Activated T-cell treated with anti-CD3 and anti-CD28 coated beads for 4 hours (primary cell): ENCODE results near the gene SESN3.
"Not testable (repeated sequence)": the region's sequence is repeated elsewhere in the genome, so short reads cannot be mapped to it uniquely, and the experiment has no call there.

Experiments
- DNase-seq: peaks from one replicate; pipeline ENCODE4 v3.0.0-alpha.2; 2020

SESN3 gene

GRCh38 chr11:95248666-95249467, 17.9 kb upstream of the SESN3 start:
- no peak for DNase-seq

- DNase-seq = no peak
These were observed 16.9 kb upstream of the SESN3 start for GRCh38 chr11:95247883-95248282.

DNA sequence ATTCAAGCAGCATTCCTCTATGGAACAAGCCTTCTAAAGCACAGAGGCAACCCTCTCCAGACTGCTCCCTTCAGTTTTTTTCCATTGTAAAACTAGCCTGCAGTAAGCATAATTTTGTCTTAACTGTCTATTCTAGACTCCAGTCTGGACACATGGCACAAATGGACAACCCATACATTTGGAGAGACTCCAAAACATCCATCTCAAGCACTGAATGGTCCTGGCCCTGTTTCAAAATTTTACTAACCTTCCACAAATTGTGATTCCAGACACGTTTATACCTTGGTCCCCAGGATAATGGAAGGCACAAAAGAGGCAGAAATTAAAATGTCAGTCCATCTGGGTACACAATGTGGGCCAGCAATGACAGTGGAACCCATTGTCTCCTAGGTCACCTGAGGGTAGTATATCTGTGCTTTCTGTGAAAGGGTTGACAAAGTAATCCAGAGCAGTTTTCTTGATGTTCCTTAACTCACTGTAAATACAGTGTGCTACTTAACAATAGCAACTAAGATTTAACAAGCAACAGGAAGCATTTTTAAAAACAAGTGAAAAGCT, 16.2 kb upstream of the SESN3 start:
- DNase-seq = no peak

- DNase-seq = no peak
These were observed 14.6 kb upstream of the SESN3 start for GRCh38 chr11:95245581-95245980.

DNA sequence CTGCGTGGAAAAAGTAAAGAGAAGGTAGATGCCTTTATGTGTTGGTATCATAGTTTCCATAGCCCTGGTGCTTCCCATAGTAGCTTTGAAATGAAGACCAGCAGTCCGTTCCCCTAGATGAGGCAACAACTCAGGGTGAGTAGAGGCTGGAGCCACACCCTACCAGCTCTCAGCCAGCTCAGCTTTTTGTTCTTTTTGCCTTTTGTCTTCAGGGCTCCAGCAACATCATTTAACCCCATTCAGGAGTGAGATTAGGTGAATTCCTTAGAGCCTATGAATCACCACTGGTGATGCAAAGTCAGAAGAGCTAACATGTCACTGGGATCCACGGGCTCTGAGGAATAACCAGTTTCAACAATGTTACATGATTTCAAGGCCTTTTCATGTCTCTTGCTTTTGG, 14.0 kb upstream of the SESN3 start:
- no peak for DNase-seq

GRCh38 chr11:95243673-95244072, 12.7 kb upstream of the SESN3 start:
- DNase-seq = no peak

GRCh38 chr11:95242845-95243605, 12.0 kb upstream of the SESN3 start:
- DNase-seq = no peak

- DNase-seq = no peak
These were observed 11.3 kb upstream of the SESN3 start for GRCh38 chr11:95242091-95242844.

DNA sequence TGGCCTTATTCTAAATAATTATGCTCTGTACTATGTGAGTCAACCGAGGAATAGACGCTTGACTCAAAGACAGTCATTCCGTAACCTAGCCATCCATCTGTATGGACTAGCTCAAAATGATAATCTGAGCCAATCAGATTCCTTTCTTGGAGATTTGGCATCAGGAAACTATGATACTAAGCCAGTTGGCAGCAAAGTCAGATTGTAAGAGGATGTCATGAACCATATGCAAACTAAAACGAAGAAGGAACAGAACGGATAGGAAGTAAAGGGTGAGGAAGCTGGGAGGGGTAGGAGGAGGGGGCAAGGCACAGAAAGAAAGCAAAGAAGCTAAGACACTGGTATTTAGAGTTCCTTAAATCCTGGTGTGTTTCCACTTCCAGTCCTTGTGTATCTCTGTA, 10.7 kb upstream of the SESN3 start:
- DNase-seq = no peak

- DNase-seq = no peak
These were observed 9.1 kb upstream of the SESN3 start for GRCh38 chr11:95239871-95240649.

DNA sequence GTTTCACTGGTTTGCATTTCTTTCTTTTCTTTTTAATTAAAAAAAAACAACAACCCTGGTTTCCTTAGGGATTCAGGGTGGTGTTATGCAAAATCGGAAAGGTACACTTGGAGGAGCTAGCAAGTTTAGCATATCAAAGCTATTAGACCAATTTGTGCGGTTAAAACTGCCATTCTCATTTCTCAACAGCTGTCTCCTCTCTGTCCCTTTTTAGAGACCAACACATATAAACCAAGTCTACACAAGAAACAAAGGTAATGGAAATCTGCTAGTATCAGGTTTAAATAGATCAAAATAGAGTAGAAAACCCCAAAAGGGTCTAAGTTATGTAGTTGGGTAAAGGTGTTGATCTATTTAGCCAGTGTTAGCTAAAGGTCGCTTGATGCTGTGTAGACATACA, 1.7 kb upstream of the SESN3 start:
- DNase-seq = no peak

DNA sequence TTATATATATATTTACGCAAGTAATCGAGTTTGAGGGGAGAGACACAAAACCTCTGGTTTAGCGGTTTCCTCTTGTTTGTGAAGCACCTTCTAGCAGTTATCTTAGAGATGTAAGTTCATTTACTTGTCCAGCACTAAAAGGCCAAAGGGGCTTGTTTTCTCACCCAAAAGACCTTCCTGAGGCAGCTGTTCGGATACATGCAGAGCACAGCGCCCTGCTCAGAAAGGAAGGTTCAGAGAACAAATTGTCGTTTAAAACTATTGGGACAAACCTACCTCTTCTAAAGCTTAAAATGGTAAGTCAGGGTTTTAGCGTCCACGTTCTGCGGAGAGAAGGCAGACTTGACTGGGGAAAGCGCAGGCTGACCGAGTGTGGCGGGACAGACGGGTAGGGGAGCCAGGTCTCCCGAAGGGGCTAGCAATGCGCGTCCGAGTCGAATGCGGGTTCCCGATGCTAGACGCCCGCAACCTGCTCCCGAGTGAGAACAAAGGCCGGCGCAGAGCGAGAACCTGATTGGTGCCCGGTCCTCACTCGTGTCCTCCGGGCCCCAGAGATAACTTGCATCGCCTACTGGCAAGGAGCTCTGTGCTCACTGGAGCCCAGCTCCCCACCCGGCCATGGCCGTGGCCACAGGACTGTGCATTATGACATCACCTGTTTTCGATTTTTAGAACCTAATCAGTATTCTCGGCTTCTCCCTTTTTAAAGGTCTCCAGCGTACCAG, 1.0 kb upstream of the SESN3 start:
- peak; percentile 37 for DNase-seq

DNA sequence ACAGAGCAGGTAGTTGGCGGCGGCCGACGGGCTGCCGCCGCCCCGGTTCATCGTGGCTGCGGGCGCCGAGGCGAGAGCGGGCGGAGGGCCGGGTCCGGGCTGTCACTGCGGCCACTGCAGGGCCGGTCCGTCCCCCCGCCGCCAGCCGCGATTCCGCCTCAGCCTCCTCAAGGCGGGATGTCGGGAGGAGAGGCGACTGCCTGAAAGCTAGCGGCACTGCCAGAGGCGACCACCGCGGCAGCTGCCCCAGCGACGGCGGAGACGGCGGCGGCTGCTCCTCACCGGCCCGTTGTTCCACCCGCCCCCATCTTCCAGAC, 234 bp downstream of the SESN3 start:
- no peak for DNase-seq

DNA sequence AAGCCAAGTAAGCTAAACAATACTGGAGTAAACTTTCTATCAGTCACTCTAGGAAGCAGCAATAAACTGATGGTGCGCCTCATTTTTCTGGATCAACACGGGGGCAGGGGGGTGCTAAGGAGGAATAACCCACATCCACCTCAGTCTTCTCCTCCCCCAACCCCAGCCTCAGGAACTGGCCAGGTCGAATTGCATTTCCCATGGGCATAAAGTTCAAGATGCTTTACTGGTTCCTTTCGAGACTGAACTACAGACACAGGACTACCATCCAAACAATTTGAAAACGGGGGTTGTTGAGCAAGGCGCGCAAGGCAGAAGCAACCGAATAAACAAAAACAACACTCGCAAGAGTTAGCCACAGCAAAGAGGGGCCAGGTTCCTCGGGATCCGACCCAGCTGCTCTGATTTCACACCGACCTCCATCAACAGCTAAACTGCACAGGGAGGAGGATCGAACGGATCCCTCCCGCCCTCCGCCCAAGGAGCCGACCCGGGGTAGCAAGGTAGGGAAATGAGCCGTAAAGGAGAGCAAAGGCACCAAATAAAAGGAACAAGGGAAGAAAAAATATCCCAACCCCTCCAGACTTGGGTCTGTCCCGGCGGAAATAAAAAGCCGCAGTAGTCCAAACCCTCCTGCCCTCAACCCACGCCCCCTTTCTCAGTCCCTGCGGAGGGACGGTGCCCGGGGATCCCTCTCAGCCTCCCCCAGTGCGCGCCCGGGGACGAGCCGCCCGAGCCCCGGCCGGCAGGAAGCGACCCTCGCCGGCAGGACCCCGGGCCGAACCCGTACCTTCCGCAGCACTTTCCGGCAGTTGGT, 801 bp downstream of the SESN3 start:
- peak; percentile 4 for DNase-seq

DNA sequence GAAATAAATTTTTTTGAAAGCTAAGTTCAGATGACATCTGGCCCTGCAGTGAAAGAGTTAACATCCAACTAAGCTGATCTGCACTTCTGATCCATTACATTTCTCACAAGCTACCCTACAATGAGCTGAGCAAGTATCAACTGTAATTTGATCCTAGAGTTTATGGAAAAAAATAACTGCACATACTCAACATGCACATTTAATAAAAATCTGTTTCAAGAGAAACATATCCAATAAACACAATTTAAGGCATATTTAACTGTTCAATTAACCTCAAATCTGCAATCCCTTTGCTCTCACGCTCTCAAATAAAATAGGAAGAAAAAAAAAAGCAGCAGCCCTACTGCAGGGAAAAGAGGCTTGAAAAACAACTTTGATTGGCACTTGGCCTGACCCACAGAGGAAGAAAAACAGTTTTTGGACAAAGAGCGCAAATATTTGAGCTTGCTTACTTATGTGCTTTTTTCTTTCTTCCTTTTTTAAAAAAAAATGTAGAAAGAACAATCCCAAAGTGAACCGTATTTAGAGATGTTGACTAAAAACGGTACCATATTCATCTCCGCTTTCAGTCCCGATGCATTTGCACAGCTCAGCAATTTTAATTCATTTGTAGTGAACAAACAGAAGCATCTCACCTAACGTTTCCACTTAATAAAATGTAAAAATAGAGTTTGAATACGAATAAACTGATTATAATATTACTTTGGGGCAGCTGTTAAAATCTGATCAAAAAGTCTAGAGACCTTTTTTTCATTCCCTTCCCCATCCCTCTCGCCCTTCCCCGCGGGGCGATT, 1.6 kb downstream of the SESN3 start:
- DNase-seq = no peak

GRCh38 chr11:95228081-95228749, 2.8 kb downstream of the SESN3 start:
- DNase-seq = no peak

DNA sequence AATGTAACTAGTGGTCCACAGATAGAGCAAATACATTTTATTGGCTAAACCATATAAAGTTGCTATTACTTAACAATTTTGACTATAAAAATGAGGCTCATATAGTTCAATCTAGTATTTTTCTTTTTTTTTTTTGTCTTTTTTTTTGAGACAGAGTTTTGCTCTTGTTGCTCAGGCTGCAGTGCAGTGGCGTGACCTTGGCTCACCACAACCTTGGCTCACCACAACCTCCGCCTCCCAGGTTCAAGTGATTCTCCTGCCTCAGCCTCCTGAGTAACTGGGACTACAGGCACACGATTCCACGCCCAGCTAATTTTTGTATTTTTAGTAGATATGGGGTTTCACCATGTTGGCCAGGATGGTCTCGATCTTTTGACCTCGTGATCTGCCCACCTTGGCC, 3.9 kb downstream of the SESN3 start:
- not testable (repeated sequence) for DNase-seq

- DNase-seq = no peak
These were observed 8.2 kb downstream of the SESN3 start for GRCh38 chr11:95222817-95223216.

DNA sequence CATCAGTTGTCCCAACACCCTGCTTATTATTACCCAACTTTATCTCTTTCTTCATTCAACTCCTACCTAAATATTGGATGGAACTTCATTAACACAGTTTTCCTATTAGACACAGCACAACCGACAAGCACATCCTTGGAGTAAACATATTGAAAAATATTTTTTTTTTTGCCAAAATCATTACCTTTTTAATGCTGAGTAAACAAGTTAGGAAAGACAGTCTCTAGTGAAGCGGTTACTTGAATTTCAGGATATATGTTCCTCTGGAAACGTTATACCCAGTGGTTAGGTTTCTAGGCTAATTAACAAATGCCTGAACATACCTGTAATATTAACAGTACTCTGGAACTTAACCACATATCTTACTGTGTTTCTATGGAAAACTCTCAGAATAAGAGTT, 11.4 kb downstream of the SESN3 start:
- DNase-seq = no peak

- no peak for DNase-seq
These were observed 12.9 kb downstream of the SESN3 start for GRCh38 chr11:95218149-95218548.
